SK-N-SH (cell line): ENCODE measurements around the gene GNAS-AS1.

ENCODE experiments used
- CTCF ChIP-seq: fragments of 200-600 bp; sonication (generic); IDR thresholded peaks from 2 replicates; pipeline ENCODE4 v1.6.1; 2017; ENCODE audit warnings: antibody characterized with exemption, mild to moderate bottlenecking, moderate library complexity
- EP300 ChIP-seq, 2 experiments: IDR thresholded peaks; 2 replicates each; pipeline versions ENCODE4 v1.4.0 to v1.6.1; 2012; ENCODE audit warnings: borderline replicate concordance in 1 of 2, low read depth in 1 of 2, low read length in 1 of 2
- EZH2phosphoT487 ChIP-seq: fragments of 200-600 bp; sonication (generic); IDR thresholded peaks from 2 replicates; pipeline ENCODE4 v1.6.1; 2017; ENCODE audit warnings: low read depth, mixed run types, mild to moderate bottlenecking, antibody characterized with exemption, moderate library complexity, borderline replicate concordance
- FOSL2 ChIP-seq: IDR thresholded peaks from 2 replicates; pipeline ENCODE4 v1.4.0; 2012; ENCODE audit warnings: low read depth, mild to moderate bottlenecking, moderate library complexity, borderline replicate concordance
- FOXM1 ChIP-seq: IDR thresholded peaks from 2 replicates; pipeline ENCODE4 v1.4.0; 2012; ENCODE audit warnings: low read depth, mild to moderate bottlenecking
- MAX ChIP-seq: IDR thresholded peaks from 2 replicates; pipeline ENCODE4 v1.4.0; 2012; ENCODE audit warnings: low read depth
- NFIC ChIP-seq: IDR thresholded peaks from 2 replicates; pipeline ENCODE4 v1.4.0; 2012; ENCODE audit warnings: borderline replicate concordance
- POLR2AphosphoS5 ChIP-seq: IDR thresholded peaks from 2 replicates; pipeline ENCODE4 v1.6.1; 2012; ENCODE audit warnings: low read depth, low read length
- RAD21 ChIP-seq: IDR thresholded peaks from 2 replicates; pipeline ENCODE4 v1.6.1; 2012; ENCODE audit warnings: mild to moderate bottlenecking, low read length
- RFX5 ChIP-seq: IDR thresholded peaks from 2 replicates; pipeline ENCODE4 v1.6.1; 2012; ENCODE audit warnings: mild to moderate bottlenecking, improper control_type of control experiment, low read length
- TAF1 ChIP-seq: IDR thresholded peaks from 2 replicates; pipeline ENCODE4 v1.6.1; 2012; ENCODE audit warnings: low read depth, mild to moderate bottlenecking, low read length, moderate library complexity, borderline replicate concordance
- TEAD4 ChIP-seq: IDR thresholded peaks from 2 replicates; pipeline ENCODE4 v1.4.0; 2012; ENCODE audit warnings: mild to moderate bottlenecking, borderline replicate concordance; ENCODE audit not compliant: insufficient read depth
- YY1 ChIP-seq: IDR thresholded peaks from 2 replicates; pipeline ENCODE4 v1.4.0; 2012; ENCODE audit warnings: low read depth, mild to moderate bottlenecking
- ZBTB33 ChIP-seq: IDR thresholded peaks from 2 replicates; pipeline ENCODE4 v1.4.0; 2012; ENCODE audit warnings: low read depth, borderline replicate concordance

GRCh38 chr20:58882704-58883089, 32.0 kb upstream of the GNAS-AS1 start:
- no peak for TF ChIP-seq YY1
- no peak for TF ChIP-seq RFX5
- no peak for TF ChIP-seq ZBTB33
- TF ChIP-seq CTCF = no peak
- no peak for TF ChIP-seq NFIC
- no peak for TF ChIP-seq POLR2AphosphoS5
- no peak for TF ChIP-seq TAF1
- TF ChIP-seq FOXM1 = no peak
- no peak for TF ChIP-seq RAD21
- no peak for TF ChIP-seq MAX
- no peak for TF ChIP-seq EP300 (IDR thresholded peaks at IDR 0.05; ENCODE audit: borderline replicate concordance in 1 of 2, low read depth in 1 of 2, low read length in 1 of 2)
- no peak for TF ChIP-seq TEAD4
- no peak for TF ChIP-seq EZH2phosphoT487
- no peak for TF ChIP-seq FOSL2
